Epidermal melanocyte (primary cell): ENCODE measurements around the gene PIK3C2G.

Source experiments
- DNase-seq: peaks from one replicate; pipeline ENCODE4 v3.0.0; 2011; ENCODE audit warnings: low spot score; ENCODE audit not compliant: insufficient read length

The PIK3C2G gene

GRCh38 chr12:18551106-18551505, 289.8 kb downstream of the PIK3C2G start:
- no peak for DNase-seq

- DNase-seq: no peak
Measured at GRCh38 chr12:18551701-18552100, 290.4 kb downstream of the PIK3C2G start.

GRCh38 chr12:18552829-18553228, 291.5 kb downstream of the PIK3C2G start:
- DNase-seq: no peak

GRCh38 chr12:18556161-18556560, 294.8 kb downstream of the PIK3C2G start:
- DNase-seq: no peak

- no peak for DNase-seq
Measured at GRCh38 chr12:18559242-18559641, 297.9 kb downstream of the PIK3C2G start.

GRCh38 chr12:18562531-18562930, 301.2 kb downstream of the PIK3C2G start:
- no peak for DNase-seq

- no peak for DNase-seq
Measured at GRCh38 chr12:18564306-18564705, 303.0 kb downstream of the PIK3C2G start.

GRCh38 chr12:18567787-18568186, 306.5 kb downstream of the PIK3C2G start:
- no peak for DNase-seq

GRCh38 chr12:18570543-18570942, 309.2 kb downstream of the PIK3C2G start:
- DNase-seq: no peak

- DNase-seq: no peak
Measured at GRCh38 chr12:18576104-18576626, 314.8 kb downstream of the PIK3C2G start.

- DNase-seq: no peak
Measured at GRCh38 chr12:18576648-18577047, 315.3 kb downstream of the PIK3C2G start.

GRCh38 chr12:18578191-18578590, 316.9 kb downstream of the PIK3C2G start:
- no peak for DNase-seq

GRCh38 chr12:18580291-18580690, 319.0 kb downstream of the PIK3C2G start:
- DNase-seq: no peak

GRCh38 chr12:18580706-18581105, 319.4 kb downstream of the PIK3C2G start:
- DNase-seq: no peak

GRCh38 chr12:18581232-18581962, 320.1 kb downstream of the PIK3C2G start:
- DNase-seq: no peak

- no peak for DNase-seq
Measured at GRCh38 chr12:18583655-18584054, 322.3 kb downstream of the PIK3C2G start.

- no peak for DNase-seq
Measured at GRCh38 chr12:18586581-18586980, 325.3 kb downstream of the PIK3C2G start.

GRCh38 chr12:18589316-18589715, 328.0 kb downstream of the PIK3C2G start:
- no peak for DNase-seq

GRCh38 chr12:18591473-18591872, 330.2 kb downstream of the PIK3C2G start:
- DNase-seq: no peak

GRCh38 chr12:18595412-18595811, 334.1 kb downstream of the PIK3C2G start:
- DNase-seq: no peak

GRCh38 chr12:18601962-18602361, 340.6 kb downstream of the PIK3C2G start:
- DNase-seq: no peak

GRCh38 chr12:18612971-18613370, 351.7 kb downstream of the PIK3C2G start:
- no peak for DNase-seq

- DNase-seq: no peak
Measured at GRCh38 chr12:18620986-18621385, 359.7 kb downstream of the PIK3C2G start.
